H1 (cell line): ENCODE results near the gene LRP1. TPM values are rescaled to one million over a fixed set of nuclear protein-coding genes. Genes with fewer than 3 reads are reported as not detected.

Source experiments
- CTCF ChIA-PET: fragments of 300-600 bp; sonication (Branson Sonifier 250); formaldehyde crosslinking; loops from one replicate; lab custom pipeline; 2021; ENCODE audit not compliant: partially characterized antibody; lab: Charles Lee
- POLR2A ChIA-PET: fragments of 300-600 bp; sonication (Branson Sonifier 250); formaldehyde crosslinking; loops from one replicate; lab custom pipeline; 2021; ENCODE audit warnings: inconsistent platforms; ENCODE audit not compliant: partially characterized antibody; lab: Charles Lee
- DNase-seq, 2 experiments: peaks; one replicate each; pipeline versions ENCODE4 v3.0.0 to v3.0.0-alpha.2; 2010 to 2022; ENCODE audit warnings: low spot score in 2 of 2, low read depth in 1 of 2, mixed read lengths in 1 of 2
- FAIRE-seq: peaks from 2 replicates; lab custom pipeline; 2011; peaks lifted over from hg19 to GRCh38; lab: Jason Lieb, UNC
- H2AFZ ChIP-seq: 2 replicates; pipeline ENCODE4 v1.8.1; 2012; ENCODE audit warnings: low read length, inconsistent platforms
- H2AK5ac ChIP-seq: 2 replicates; pipeline ENCODE4 v1.6.1; 2013; ENCODE audit warnings: low read depth, low read length
- H2BK120ac ChIP-seq: replicated peaks from 2 replicates; pipeline ENCODE3; 2013; ENCODE audit warnings: low read depth, low read length, inconsistent platforms
- H2BK12ac ChIP-seq: 2 replicates; pipeline ENCODE4 v1.6.1; 2013; ENCODE audit warnings: low read depth, low read length
- H2BK15ac ChIP-seq: 2 replicates; pipeline ENCODE4 v1.6.1; 2013; ENCODE audit warnings: low read length
- H2BK20ac ChIP-seq: 2 replicates; pipeline ENCODE4 v1.6.1; 2013; ENCODE audit warnings: low read length
- H2BK5ac ChIP-seq: 2 replicates; pipeline ENCODE4 v1.6.1; 2013; ENCODE audit warnings: low read depth, low read length
- H3K14ac ChIP-seq: 2 replicates; pipeline ENCODE4 v1.6.1; 2013; ENCODE audit warnings: inconsistent platforms; ENCODE audit not compliant: insufficient read length
- H3K18ac ChIP-seq: 2 replicates; pipeline ENCODE4 v1.6.1; 2013; ENCODE audit warnings: low read length; ENCODE audit errors: extremely low read depth
- H3K23ac ChIP-seq: 2 replicates; pipeline ENCODE4 v1.6.1; 2013; ENCODE audit warnings: inconsistent platforms; ENCODE audit not compliant: insufficient read length
- H3K23me2 ChIP-seq: 2 replicates; pipeline ENCODE4 v1.6.1; 2013; ENCODE audit warnings: low read depth, low read length
- H3K27ac ChIP-seq: 2 replicates; pipeline ENCODE4 v1.6.1; 2011; ENCODE audit warnings: low read depth, low read length, inconsistent platforms
- H3K27me3 ChIP-seq, 4 experiments: replicated peaks in 1 of 4; 1 replicate in 1 of 4; 2 replicates in 3 of 4; pipeline versions ENCODE4 v1.6.1 to v1.8.1; 2011 to 2013; ENCODE audit warnings: low read length in 3 of 4, mild to moderate bottlenecking in 3 of 4, inconsistent platforms in 2 of 4, mixed read lengths in 2 of 4, moderate library complexity in 1 of 4; ENCODE audit not compliant: control insufficient read depth in 3 of 4, insufficient read depth in 3 of 4; ENCODE audit errors: extremely low read depth in 1 of 4
- H3K36me3 ChIP-seq, 4 experiments: 2 replicates each; pipeline versions ENCODE4 v1.6.1 to v1.8.1; 2011 to 2013; ENCODE audit warnings: mild to moderate bottlenecking in 4 of 4, low read length in 3 of 4, moderate library complexity in 2 of 4, control low read depth in 1 of 4, inconsistent platforms in 1 of 4; ENCODE audit not compliant: insufficient read depth in 4 of 4, control insufficient read depth in 2 of 4
- H3K4ac ChIP-seq: replicated peaks from 2 replicates; pipeline ENCODE3; 2013; ENCODE audit warnings: low read length, low read depth, mixed read lengths, inconsistent platforms; ENCODE audit not compliant: insufficient read length
- H3K4me1 ChIP-seq, 4 experiments: replicated peaks in 1 of 4; 1 replicate in 1 of 4; 2 replicates in 3 of 4; pipeline versions ENCODE4 v1.6.1 to v1.8.1; 2011 to 2013; ENCODE audit warnings: low read length in 3 of 4, inconsistent platforms in 2 of 4, mixed read lengths in 1 of 4; ENCODE audit not compliant: insufficient read depth in 4 of 4, control insufficient read depth in 3 of 4
- H3K4me2 ChIP-seq, 2 experiments: 2 replicates each; pipeline versions ENCODE4 v1.6.1 to v1.8.1; 2011 to 2013; ENCODE audit warnings: low read depth in 2 of 2, low read length in 2 of 2, control low read depth in 1 of 2, inconsistent platforms in 1 of 2, mild to moderate bottlenecking in 1 of 2; ENCODE audit not compliant: insufficient read depth in 1 of 2
- H3K4me3 ChIP-seq, 4 experiments: fragments of 200-600, 300-600 bp in 1 of 4; sonication (generic), shearing (Covaris generic), sonication (Bioruptor Twin) in 1 of 4; 2 replicates each; pipeline versions ENCODE4 v1.5.1 to v1.8.1; 2011 to 2016; ENCODE audit warnings: low read length in 4 of 4, low read depth in 3 of 4, control low read depth in 2 of 4, inconsistent platforms in 2 of 4, mild to moderate bottlenecking in 2 of 4, mixed read lengths in 1 of 4, moderate library complexity in 1 of 4; ENCODE audit not compliant: insufficient read depth in 2 of 4; ENCODE audit errors: extremely low read depth in 1 of 4
- H3K56ac ChIP-seq: replicated peaks from 2 replicates; pipeline ENCODE3; 2013; ENCODE audit warnings: low read depth, mild to moderate bottlenecking, mixed read lengths, low read length, inconsistent platforms; ENCODE audit not compliant: insufficient read length
- H3K79me1 ChIP-seq: 2 replicates; pipeline ENCODE4 v1.6.1; 2013; ENCODE audit warnings: low read depth, low read length, control low read depth
- H3K79me2 ChIP-seq, 2 experiments: 2 replicates each; pipeline versions ENCODE4 v1.6.1 to v1.8.1; 2012 to 2013; ENCODE audit warnings: low read length in 2 of 2, mild to moderate bottlenecking in 2 of 2, inconsistent platforms in 1 of 2; ENCODE audit not compliant: insufficient read depth in 2 of 2, control insufficient read depth in 1 of 2
- H3K9ac ChIP-seq, 4 experiments: replicated peaks in 1 of 4; 1 replicate in 1 of 4; 2 replicates in 3 of 4; pipeline versions ENCODE4 v1.6.1 to v1.8.1; 2011 to 2013; ENCODE audit warnings: low read depth in 3 of 4, low read length in 3 of 4, control low read depth in 2 of 4, mild to moderate bottlenecking in 2 of 4, moderate library complexity in 2 of 4, inconsistent platforms in 1 of 4; ENCODE audit errors: extremely low read depth in 1 of 4
- H3K9me3 ChIP-seq, 2 experiments: 2 replicates each; pipeline versions ENCODE4 v1.6.1 to v1.8.1; 2012 to 2013; ENCODE audit warnings: mild to moderate bottlenecking in 2 of 2, moderate library complexity in 2 of 2, control low read depth in 1 of 2, inconsistent platforms in 1 of 2, low read depth in 1 of 2, low read length in 1 of 2, mixed read lengths in 1 of 2; ENCODE audit not compliant: insufficient read depth in 2 of 2
- H4K20me1 ChIP-seq, 2 experiments: replicated peaks in 1 of 2; 2 replicates each; pipeline versions ENCODE3 to v1.8.1; 2011 to 2013; ENCODE audit warnings: inconsistent platforms in 2 of 2, low read length in 2 of 2, mild to moderate bottlenecking in 1 of 2; ENCODE audit not compliant: insufficient read depth in 2 of 2, control insufficient read depth in 1 of 2
- H4K5ac ChIP-seq: 2 replicates; pipeline ENCODE4 v1.6.1; 2013; ENCODE audit warnings: low read length, low read depth, mixed read lengths, inconsistent platforms; ENCODE audit not compliant: insufficient read length
- H4K8ac ChIP-seq: 2 replicates; pipeline ENCODE4 v1.8.0; 2013; ENCODE audit warnings: mild to moderate bottlenecking, moderate library complexity, low read length, inconsistent platforms; ENCODE audit not compliant: insufficient read depth; ENCODE audit errors: extremely low read depth
- H4K91ac ChIP-seq: replicated peaks from 2 replicates; pipeline ENCODE3; 2013; ENCODE audit warnings: low read length, mixed read lengths, inconsistent platforms; ENCODE audit not compliant: insufficient read length
- CHD2 ChIP-seq: IDR thresholded peaks from 2 replicates; pipeline ENCODE4 v1.6.1; 2012; ENCODE audit warnings: low read length, improper control_type of control experiment
- EZH2 ChIP-seq: fragments of 200-600 bp; sonication (generic); IDR thresholded peaks from 2 replicates; pipeline ENCODE4 v1.7.1; 2012; ENCODE audit warnings: low read depth, mild to moderate bottlenecking, moderate library complexity, low read length, inconsistent platforms; ENCODE audit not compliant: severe bottlenecking
- GABPA ChIP-seq: IDR thresholded peaks from 2 replicates; pipeline ENCODE4 v1.6.1; 2011; ENCODE audit warnings: mild to moderate bottlenecking, low read length, moderate library complexity, borderline replicate concordance; ENCODE audit not compliant: insufficient read depth
- RBBP5 ChIP-seq: IDR thresholded peaks from 2 replicates; pipeline ENCODE4 v1.7.1; 2012; ENCODE audit warnings: low read depth, mild to moderate bottlenecking, inconsistent platforms, low read length, moderate library complexity, borderline replicate concordance
- WGBS, 2 experiments: shearing (Covaris generic) in 1 of 2; methylation state at CpG; one replicate each; pipeline versions ENCODE4 v1.1.6 to v1.1.7; 2013 to 2015; ENCODE audit warnings: low lambda C conversion rate in 2 of 2, mixed read lengths in 2 of 2, inconsistent platforms in 1 of 2, low coverage in 1 of 2, missing lambda C conversion rate in 1 of 2; ENCODE audit not compliant: insufficient replicate concordance in 2 of 2, insufficient coverage in 1 of 2, insufficient read length in 1 of 2; ENCODE audit errors: extremely low coverage in 1 of 2, missing lambda C conversion rate in 1 of 2; 5-methylcytosine and 5-hydroxymethylcytosine counted together
- polyA plus RNA-seq, 7 experiments: library from polyadenylated mRNA; depleted of rRNA in 3 of 7; stranded (reverse) in 5 of 7; unstranded in 2 of 7; fragments of >200 nt in 5 of 7; fragments of 200-250 nt in 2 of 7; gene quantifications; 1 replicate in 5 of 7; 2 replicates in 1 of 7; 4 replicates in 1 of 7; pipeline versions ENCODE4 v1.2.1 to v1.2.3, GENCODE V29; 2011 to 2013; ENCODE audit warnings: missing spikeins in 2 of 7, mixed read lengths in 2 of 7
- total RNA-seq: library from RNA; stranded (reverse); fragmentation: NEBNext Ultra II Directional; extraction: Animal tissue kit (Norgen Biotek cat#: 25700); gene quantifications from 2 replicates; pipeline ENCODE4 v1.2.1, GENCODE V29; 2021

Gene LRP1
- total and polyA plus RNA-seq, 2 of the 8 experiments (the other 6 are each of a cell fraction or from before 2014, with no cell fraction given) = 35.3 to 92.5 TPM

- Histone ChIP-seq H3K9me3 (no peaks in the 10 kb centered on the region), H3K4me3 (peak overlapping the region; percentile 35 to 67 (median 53)), H3K18ac (peak overlapping the region; percentile 71), H4K20me1 (peaks cover 23 to 28% of the 10 kb centered on the region in 2 experiments), H3K36me3 (peaks cover 11 to 15% (median 13%) of the 10 kb centered on the region in 4 experiments), H2BK15ac (peak overlapping the region; percentile 88; the same call in 1 of the 2 replicates), H3K56ac (no peak overlapping the region), H2AFZ (no peak overlapping the region; the same call in 1 of the 2 replicates), H3K27ac (no peak overlapping the region), H2AK5ac (peak overlapping the region; percentile 91; the same call in 1 of the 2 replicates), H4K8ac (peak overlapping the region; percentile 74; the same call in 1 of the 2 replicates), H2BK12ac (peak overlapping the region; percentile 84; the same call in 1 of the 2 replicates), H3K4ac (no peak overlapping the region), H3K23me2 (peaks cover 26% of the 10 kb centered on the region), H4K5ac (no peak overlapping the region), H3K9ac (no peak overlapping the region; a peak in 1 of 7 replicates), H3K4me2 (peak overlapping the region; percentile 89 to 91), H3K79me1 (no peaks in the 10 kb centered on the region; the same call in 1 of the 2 replicates), H3K79me2 (no peaks in the 10 kb centered on the region), H2BK20ac (peak overlapping the region; percentile 90; the same call in 1 of the 2 replicates), H3K27me3 (peaks cover 59 to 77% (median 71%) of the 10 kb centered on the region in 4 experiments), H3K4me1 (peaks cover 6 to 65% (median 44%) of the 10 kb centered on the region in 4 experiments), H2BK120ac (no peak overlapping the region), H3K14ac (no peak overlapping the region), H2BK5ac (no peak overlapping the region; the same call in 1 of the 2 replicates), H4K91ac (no peak overlapping the region), H3K23ac (no peak overlapping the region)
- WGBS, 2 experiments = 3% methylated on average over 48 of the region's 63 CpGs; no CpG with 5 or more reads in 1 of the 2 experiments
- ChIA-PET CTCF (interaction anchor here (0.6 to 27.9 kb wide), 15 partner anchors 9 to 218 kb away, joined by 3 to 726 read pairs (median 3); partner anchors contain the start of genes GLI1, INHBE, NXPH4 and SHMT2), POLR2A (interaction anchor here (0.8 to 23.7 kb wide), 15 partner anchors 3 to 282 kb away, joined by 3 to 852 read pairs (median 5); partner anchors contain the start of genes DDIT3, INHBE, LRP1 and NXPH4)
- peak in 1 of 2 experiments; percentile 83 for DNase-seq
- peak; percentile 36 for TF ChIP-seq EZH2
- no peak for TF ChIP-seq CHD2
- TF ChIP-seq GABPA = peak; percentile 56; the same call in 1 of the 2 replicates
- peak; percentile 60; the same call in 1 of the 2 replicates for TF ChIP-seq RBBP5
- FAIRE-seq = no peak
Observed at GRCh38 chr12:57237932-57238853, 109.9 kb downstream of the LRP1 start.
